ENCODE results near the gene CYBC1. TPM values are rescaled to one million over a fixed set of nuclear protein-coding genes. Genes with fewer than 3 reads are reported as not detected.

The CYBC1 gene
- total RNA-seq, 1 donor from 2014 or later: 75.7 TPM

DNA sequence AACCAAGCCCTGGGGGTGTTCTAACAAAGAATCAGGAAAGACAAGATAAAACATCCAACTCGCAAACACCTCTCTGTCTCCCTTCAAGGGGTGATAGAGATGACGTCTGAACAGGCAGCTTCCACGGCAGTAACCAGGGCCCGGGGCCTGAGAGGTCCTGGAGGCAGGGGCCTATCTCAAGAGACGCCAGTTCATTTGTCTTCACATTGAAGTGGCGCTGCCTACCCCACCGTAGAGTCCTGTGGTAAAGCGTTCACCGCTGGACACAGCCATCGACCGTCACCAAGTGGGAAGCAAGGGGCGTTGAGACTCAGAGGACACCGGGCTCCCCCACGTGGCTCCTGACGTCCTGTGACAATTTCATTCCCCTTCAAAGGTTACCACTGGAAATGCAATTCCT lies 57.6 kb downstream of the CYBC1 start:
- DNase-seq (ENCODE audit: low spot score): no peak
- H3K4me1 Mint-ChIP-seq (ENCODE audit: unreplicated experiment): no peaks in the 10 kb centered on the region
- H3K36me3 Mint-ChIP-seq (ENCODE audit: low read depth, unreplicated experiment): peaks cover 10% of the 10 kb centered on the region
- H3K27ac Mint-ChIP-seq (ENCODE audit: unreplicated experiment): no peak overlapping the region
- no peak overlapping the region for H3K4me3 Mint-ChIP-seq (ENCODE audit: unreplicated experiment)
- TF ChIP-seq, protein P1, sequence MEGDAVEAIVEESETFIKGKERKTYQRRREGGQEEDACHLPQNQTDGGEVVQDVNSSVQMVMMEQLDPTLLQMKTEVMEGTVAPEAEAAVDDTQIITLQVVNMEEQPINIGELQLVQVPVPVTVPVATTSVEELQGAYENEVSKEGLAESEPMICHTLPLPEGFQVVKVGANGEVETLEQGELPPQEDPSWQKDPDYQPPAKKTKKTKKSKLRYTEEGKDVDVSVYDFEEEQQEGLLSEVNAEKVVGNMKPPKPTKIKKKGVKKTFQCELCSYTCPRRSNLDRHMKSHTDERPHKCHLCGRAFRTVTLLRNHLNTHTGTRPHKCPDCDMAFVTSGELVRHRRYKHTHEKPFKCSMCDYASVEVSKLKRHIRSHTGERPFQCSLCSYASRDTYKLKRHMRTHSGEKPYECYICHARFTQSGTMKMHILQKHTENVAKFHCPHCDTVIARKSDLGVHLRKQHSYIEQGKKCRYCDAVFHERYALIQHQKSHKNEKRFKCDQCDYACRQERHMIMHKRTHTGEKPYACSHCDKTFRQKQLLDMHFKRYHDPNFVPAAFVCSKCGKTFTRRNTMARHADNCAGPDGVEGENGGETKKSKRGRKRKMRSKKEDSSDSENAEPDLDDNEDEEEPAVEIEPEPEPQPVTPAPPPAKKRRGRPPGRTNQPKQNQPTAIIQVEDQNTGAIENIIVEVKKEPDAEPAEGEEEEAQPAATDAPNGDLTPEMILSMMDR (IDR thresholded peaks at IDR 0.05; ENCODE audit: unreplicated experiment): no peak
- no peaks in the 10 kb centered on the region for H3K9me3 Mint-ChIP-seq (ENCODE audit: unreplicated experiment)
- H3K27me3 Mint-ChIP-seq (ENCODE audit: unreplicated experiment): peaks cover 9% of the 10 kb centered on the region

Other genes with a start within 250 kb of the CYBC1 start
- 37.2 TPM for gene CCDC57, start 237.9 kb downstream of the CYBC1 start, total RNA-seq (ENCODE audit: unreplicated experiment)
- 76.2 TPM for gene SLC16A3, start 221.7 kb downstream of the CYBC1 start, total RNA-seq (ENCODE audit: unreplicated experiment)
- 149 TPM for gene CSNK1D, start 177.1 kb downstream of the CYBC1 start, total RNA-seq (ENCODE audit: unreplicated experiment)
- gene CD7, start 133.1 kb downstream of the CYBC1 start, total RNA-seq (ENCODE audit: unreplicated experiment): not detected
- gene SECTM1, start 117.0 kb downstream of the CYBC1 start, total RNA-seq (ENCODE audit: unreplicated experiment): not detected
- gene TEX19, start 91.5 kb downstream of the CYBC1 start, total RNA-seq (ENCODE audit: unreplicated experiment): 0.26 TPM
- not detected for gene UTS2R, start 79.0 kb downstream of the CYBC1 start, total RNA-seq (ENCODE audit: unreplicated experiment)
- gene HEXD, start 32.4 kb downstream of the CYBC1 start, total RNA-seq (ENCODE audit: unreplicated experiment): 22.0 TPM
- 15.7 TPM for gene OGFOD3, start 32.2 kb downstream of the CYBC1 start, total RNA-seq (ENCODE audit: unreplicated experiment)
- 88.7 TPM for gene NARF, start 8.0 kb upstream of the CYBC1 start, total RNA-seq (ENCODE audit: unreplicated experiment)
- gene FOXK2, start 69.0 kb upstream of the CYBC1 start, total RNA-seq (ENCODE audit: unreplicated experiment): 64.3 TPM
- 74.1 TPM for gene WDR45B, start 197.7 kb upstream of the CYBC1 start, total RNA-seq (ENCODE audit: unreplicated experiment)
- 6.7 TPM for gene RAB40B, start 247.9 kb upstream of the CYBC1 start, total RNA-seq (ENCODE audit: unreplicated experiment)

Data from endothelial cell (in vitro differentiated cells).